ENCODE results near the gene FDXR. TPM values are rescaled to one million over a fixed set of nuclear protein-coding genes. Genes with fewer than 3 reads are reported as not detected.

FDXR gene
- total RNA-seq, 1 donor from 2014 or later: 16.0 TPM

- Histone ChIP-seq H3K27ac (no peak overlapping the region), H3K27me3 (no peaks in the 10 kb centered on the region)
These were observed 5.9 kb upstream of the FDXR start for GRCh38 chr17:74878658-74879057.

GRCh38 chr17:74877592-74878548, 5.1 kb upstream of the FDXR start:
- H3K4me3 ChIP-seq: no peak overlapping the region
- no peaks in the 10 kb centered on the region for H3K27me3 ChIP-seq
- H3K36me3 ChIP-seq: no peaks in the 10 kb centered on the region
- TF ChIP-seq POLR2AphosphoS5 (IDR thresholded peaks at IDR 0.05; ENCODE audit: insufficient read depth in 1 of 2, low read depth in 1 of 2): no peak
- TF ChIP-seq POLR2A (IDR thresholded peaks at IDR 0.05): no peak
- TF ChIP-seq CTCF (IDR thresholded peaks at IDR 0.05): no peak
- no peak overlapping the region for H3K27ac ChIP-seq
- peaks cover 16% of the 10 kb centered on the region for H3K4me1 ChIP-seq
- H3K9me3 ChIP-seq: no peaks in the 10 kb centered on the region
- intact Hi-C loops (cut with DNase I): no loop called here
- DNase-seq (ENCODE audit: extremely low spot score in 2 of 2): no peak

More at GRCh38 chr17:74878658-74879057, 5.9 kb upstream of the FDXR start:
- no peak for DNase-seq (ENCODE audit: extremely low spot score in 2 of 2)
- Histone ChIP-seq H3K9me3 (no peaks in the 10 kb centered on the region), H3K4me3 (no peak overlapping the region), H3K36me3 (no peaks in the 10 kb centered on the region), H3K4me1 (peaks cover 15% of the 10 kb centered on the region)
- intact Hi-C loops (cut with DNase I): no loop called here
- TF ChIP-seq CTCF (IDR thresholded peaks at IDR 0.05) (no peak), POLR2AphosphoS5 (IDR thresholded peaks at IDR 0.05; ENCODE audit: insufficient read depth in 1 of 2, low read depth in 1 of 2) (no peak), POLR2A (IDR thresholded peaks at IDR 0.05) (no peak)

DNA sequence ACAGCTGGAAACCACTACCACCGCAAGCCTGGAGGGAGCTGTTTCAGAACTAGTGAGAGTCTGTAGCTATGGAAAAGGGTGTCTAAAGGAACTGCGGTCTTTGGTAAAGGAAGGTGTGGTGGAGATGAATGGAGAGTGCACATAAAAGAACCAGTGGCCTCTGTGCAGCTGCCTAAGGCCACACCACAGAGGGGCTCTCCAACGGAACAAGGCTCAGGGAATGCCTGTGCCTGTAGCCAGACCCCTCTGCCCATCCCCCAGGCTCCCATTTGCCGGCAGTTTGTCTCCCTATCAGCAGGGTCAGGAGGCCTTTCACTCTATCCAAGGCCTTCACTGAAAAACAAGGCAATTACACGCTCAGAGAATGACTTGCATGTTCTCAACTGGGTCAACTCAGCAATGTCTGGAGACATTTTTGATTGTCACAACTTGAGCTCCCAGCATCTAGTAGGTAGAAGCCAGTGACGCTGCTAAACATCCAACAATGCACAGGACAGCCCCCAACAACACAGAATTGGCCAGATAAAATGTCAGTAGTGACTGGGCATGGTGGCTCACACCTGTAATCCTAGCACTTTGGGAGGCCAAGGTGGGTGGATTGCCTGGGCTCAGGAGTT, 3.3 kb upstream of the FDXR start:
- H3K4me1 ChIP-seq: peaks cover 32% of the 10 kb centered on the region
- H3K4me3 ChIP-seq: no peak overlapping the region
- TF ChIP-seq POLR2AphosphoS5 (IDR thresholded peaks at IDR 0.05; ENCODE audit: insufficient read depth in 1 of 2, low read depth in 1 of 2) (no peak), POLR2A (IDR thresholded peaks at IDR 0.05) (no peak), CTCF (IDR thresholded peaks at IDR 0.05) (no peak)
- DNase-seq (ENCODE audit: extremely low spot score in 2 of 2): no peak
- no peaks in the 10 kb centered on the region for H3K36me3 ChIP-seq
- H3K27ac ChIP-seq: no peak overlapping the region
- no peaks in the 10 kb centered on the region for H3K27me3 ChIP-seq
- H3K9me3 ChIP-seq: no peaks in the 10 kb centered on the region
- intact Hi-C loops (cut with DNase I): no loop called here

DNA sequence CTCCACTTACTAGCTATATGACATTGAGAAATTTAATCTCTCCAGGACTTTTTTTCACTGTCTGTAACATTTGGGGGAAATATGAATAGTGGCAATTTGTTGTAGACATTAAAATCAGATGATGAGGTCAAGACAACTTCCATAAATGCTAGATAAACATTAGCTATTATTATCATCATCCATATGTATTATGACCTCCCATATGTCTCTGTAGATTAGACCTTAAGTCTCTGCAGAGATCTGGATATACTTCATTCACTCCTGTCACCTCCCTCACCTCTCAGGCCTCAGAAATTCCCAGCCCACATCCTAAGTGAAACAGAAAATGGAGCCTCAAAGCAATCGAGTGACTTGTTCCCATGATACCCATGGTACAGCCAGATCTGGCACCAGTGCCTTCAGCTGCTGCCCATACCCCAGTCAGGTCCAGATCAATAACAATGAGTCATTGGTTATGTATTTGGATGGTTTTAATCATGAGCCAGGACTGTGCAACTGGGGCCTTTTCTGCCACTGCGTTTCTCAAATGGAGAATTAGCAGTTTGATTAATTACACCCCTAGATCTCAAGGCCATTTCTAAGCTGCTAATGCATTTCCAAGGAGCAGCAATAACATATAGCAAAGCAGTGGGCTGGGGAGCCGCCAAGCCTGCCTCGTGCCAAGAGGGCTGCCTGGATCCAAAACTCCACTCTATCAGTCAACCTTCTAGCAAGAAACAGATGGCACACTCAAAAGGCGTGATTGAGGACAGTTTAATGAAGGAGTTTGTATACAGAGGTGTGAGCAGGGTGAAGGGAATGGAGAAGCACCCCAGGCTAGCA, 2.6 kb upstream of the FDXR start:
- intact Hi-C loops (cut with DNase I): no loop called here
- no peaks in the 10 kb centered on the region for H3K36me3 ChIP-seq
- no peak for DNase-seq (ENCODE audit: extremely low spot score in 2 of 2)
- no peak for TF ChIP-seq POLR2AphosphoS5 (IDR thresholded peaks at IDR 0.05; ENCODE audit: insufficient read depth in 1 of 2, low read depth in 1 of 2)
- TF ChIP-seq POLR2A (IDR thresholded peaks at IDR 0.05): no peak
- TF ChIP-seq CTCF (IDR thresholded peaks at IDR 0.05): no peak
- H3K9me3 ChIP-seq: no peaks in the 10 kb centered on the region
- H3K27me3 ChIP-seq: no peaks in the 10 kb centered on the region
- H3K4me1 ChIP-seq: peaks cover 39% of the 10 kb centered on the region
- H3K27ac ChIP-seq: no peak overlapping the region
- H3K4me3 ChIP-seq: no peak overlapping the region

All from vagina (tissue), 2 donors.